Uterus (tissue), 4 donors: Measurements from ENCODE around the gene NIBAN1. TPM values are rescaled to one million over a fixed set of nuclear protein-coding genes. Genes with fewer than 3 reads are reported as not detected.

Experiments used
- DNase-seq, 2 donors: peaks; one replicate each; pipeline ENCODE4 v3.0.0-alpha.2; 2019 to 2020
- H3K27ac ChIP-seq, 2 donors: fragments of 200-600 bp; sonication (generic); 1 replicate in 1 of 2; 2 replicates in 1 of 2; pipeline ENCODE4 v1.5.1; 2016 to 2018
- H3K27me3 ChIP-seq, 2 donors: fragments of 200-600 bp; sonication (generic); one replicate each; pipeline ENCODE4 v1.5.1; 2018 to 2019; ENCODE audit warnings: control low read depth in 1 of 2
- H3K36me3 ChIP-seq, 2 donors: fragments of 200-600 bp; sonication (generic); one replicate each; pipeline ENCODE4 v1.5.1; 2019; ENCODE audit warnings: control low read depth in 1 of 2
- H3K4me1 ChIP-seq, 2 donors: fragments of 200-600 bp; sonication (generic); one replicate each; pipeline ENCODE4 v1.5.1; 2018 to 2019; ENCODE audit warnings: control low read depth in 1 of 2
- H3K4me3 ChIP-seq, 2 donors: fragments of 200-600 bp; sonication (generic); 1 replicate in 1 of 2; 2 replicates in 1 of 2; pipeline ENCODE4 v1.5.1; 2018 to 2019; ENCODE audit warnings: mild to moderate bottlenecking in 1 of 2
- H3K9me3 ChIP-seq, 2 donors: fragments of 200-600 bp; sonication (generic); one replicate each; pipeline ENCODE4 v1.5.1; 2019; ENCODE audit warnings: control low read depth in 1 of 2
- CTCF ChIP-seq, 4 experiments: fragments of 200-600 bp in 2 of 4; fragments of 450-650 bp in 2 of 4; sonication (generic) in 2 of 4; IDR thresholded peaks; one replicate each; pipeline ENCODE4 v1.5.1; 2016 to 2019; ENCODE audit warnings: antibody characterized with exemption in 4 of 4, mild to moderate bottlenecking in 2 of 4, moderate library complexity in 1 of 4
- POLR2A ChIP-seq, 2 donors: fragments of 450-650 bp; IDR thresholded peaks; one replicate each; pipeline ENCODE4 v1.6.1; 2016; ENCODE audit warnings: antibody characterized with exemption in 2 of 2, mild to moderate bottlenecking in 1 of 2, moderate library complexity in 1 of 2
- intact Hi-C: fragments of 100-400 bp; cut with DNase I; formaldehyde crosslinking; loops from one replicate; pipeline ENCODE4 v1.15.1; 2023; ENCODE audit warnings: low total_unique reads
- total RNA-seq, 4 donors: library from RNA; depleted of rRNA in 3 of 4; stranded (reverse); fragments of >200 nt in 3 of 4; gene quantifications; one replicate each; pipeline versions ENCODE4 v1.1.0 to v1.2.4, GENCODE V29; 2014 to 2023
- donor health status: DM: yes; HTN: yes; CAD: no.

The NIBAN1 gene
- total RNA-seq, 4 donors from 2014 or later = 27.2 to 46.4 (median 32.5) TPM

DNA sequence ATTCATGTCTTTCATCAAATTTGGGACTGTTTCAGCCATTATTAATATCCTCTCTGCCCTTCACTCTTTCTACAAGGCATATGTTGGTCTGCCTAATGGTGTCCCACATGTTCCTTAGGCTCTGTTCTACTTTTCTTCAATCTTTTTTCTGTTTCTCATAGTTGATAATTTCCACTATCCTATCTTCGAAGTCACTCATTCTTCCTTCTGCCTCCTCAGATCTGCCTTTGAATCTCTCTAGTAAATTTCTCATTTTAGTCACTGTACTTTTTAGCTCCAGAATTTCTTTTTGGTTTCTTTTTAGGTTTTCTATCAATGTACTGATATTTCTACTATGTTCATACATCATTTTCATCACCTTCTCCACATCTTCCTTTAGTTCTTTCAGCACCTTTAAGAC, 20.0 kb upstream of the NIBAN1 start:
- intact Hi-C loops = no loop called here
- Histone ChIP-seq H3K27me3 (no peaks in the 10 kb centered on the region), H3K4me1 (no peaks in the 10 kb centered on the region), H3K27ac (no peak overlapping the region), H3K36me3 (no peaks in the 10 kb centered on the region), H3K9me3 (no peaks in the 10 kb centered on the region), H3K4me3 (no peak overlapping the region)
- no peak for DNase-seq
- TF ChIP-seq POLR2A (IDR thresholded peaks at IDR 0.05) (no peak), CTCF (IDR thresholded peaks at IDR 0.05) (no peak)

- Histone ChIP-seq H3K36me3 (no peaks in the 10 kb centered on the region), H3K4me3 (no peak overlapping the region), H3K27me3 (no peaks in the 10 kb centered on the region), H3K9me3 (no peaks in the 10 kb centered on the region), H3K27ac (no peak overlapping the region), H3K4me1 (no peaks in the 10 kb centered on the region)
- TF ChIP-seq CTCF (IDR thresholded peaks at IDR 0.05) = no peak
- TF ChIP-seq POLR2A (IDR thresholded peaks at IDR 0.05) = no peak
- no peak for DNase-seq
- intact Hi-C loops = no loop called here
Measured at GRCh38 chr1:184992271-184992670, 18.0 kb upstream of the NIBAN1 start.

- DNase-seq = no peak
- H3K27me3 ChIP-seq = no peaks in the 10 kb centered on the region
- H3K4me1 ChIP-seq = no peaks in the 10 kb centered on the region
- TF ChIP-seq POLR2A (IDR thresholded peaks at IDR 0.05) (no peak), CTCF (IDR thresholded peaks at IDR 0.05) (no peak)
- H3K27ac ChIP-seq = no peak overlapping the region
- no peaks in the 10 kb centered on the region for H3K9me3 ChIP-seq
- no peaks in the 10 kb centered on the region for H3K36me3 ChIP-seq
- no peak overlapping the region for H3K4me3 ChIP-seq
- intact Hi-C loops = no loop called here
Measured at GRCh38 chr1:184990204-184990603, 15.9 kb upstream of the NIBAN1 start.

DNA sequence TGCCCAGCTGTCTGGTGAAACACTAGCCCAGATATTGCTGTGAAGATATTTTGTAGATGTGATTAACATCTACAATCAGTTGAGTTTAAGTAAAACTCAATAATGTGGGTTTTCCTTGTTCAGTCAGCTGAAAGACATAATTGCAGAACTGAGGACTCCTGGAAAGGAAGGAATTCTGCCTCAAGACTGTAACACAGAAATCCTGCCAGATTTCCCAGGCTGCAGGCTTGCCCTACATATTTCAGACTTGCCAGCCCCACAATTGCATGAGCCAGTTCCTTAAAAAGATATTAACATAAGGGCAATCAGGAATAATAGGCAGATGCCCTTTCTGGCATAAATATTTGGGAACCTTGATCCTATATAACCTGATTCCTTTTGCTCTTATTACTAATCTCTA, 14.2 kb upstream of the NIBAN1 start:
- Histone ChIP-seq H3K27ac (no peak overlapping the region), H3K27me3 (no peaks in the 10 kb centered on the region), H3K9me3 (no peaks in the 10 kb centered on the region), H3K36me3 (no peaks in the 10 kb centered on the region), H3K4me1 (no peaks in the 10 kb centered on the region), H3K4me3 (no peak overlapping the region)
- intact Hi-C loops = no loop called here
- no peak for TF ChIP-seq POLR2A (IDR thresholded peaks at IDR 0.05)
- TF ChIP-seq CTCF (IDR thresholded peaks at IDR 0.05) = no peak
- DNase-seq = no peak

DNA sequence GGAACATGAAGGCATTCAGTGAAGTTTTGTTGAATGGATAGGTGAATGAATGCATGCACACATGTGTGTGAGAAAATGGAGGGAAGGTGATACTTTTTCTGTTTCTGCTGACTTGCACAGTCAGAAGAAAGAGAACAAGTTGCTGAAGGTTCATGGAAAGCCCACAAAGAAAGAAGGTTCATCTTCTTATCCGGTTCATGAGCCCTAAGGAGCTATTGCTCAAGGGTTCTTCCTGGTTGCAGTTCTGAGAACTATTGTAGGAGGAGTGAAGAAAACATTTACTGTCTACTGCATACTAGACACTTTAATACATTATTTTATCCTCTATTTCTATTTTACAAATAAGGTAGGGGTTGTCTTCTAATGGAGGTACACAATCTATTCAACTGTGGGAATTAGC, 13.4 kb upstream of the NIBAN1 start:
- intact Hi-C loops = no loop called here

More for the DNA sequence above, 13.4 kb upstream of the NIBAN1 start:
- no peak for TF ChIP-seq CTCF (IDR thresholded peaks at IDR 0.05)
- TF ChIP-seq POLR2A (IDR thresholded peaks at IDR 0.05) = no peak
- DNase-seq = no peak
- Histone ChIP-seq H3K4me3 (no peak overlapping the region), H3K36me3 (no peaks in the 10 kb centered on the region), H3K4me1 (no peaks in the 10 kb centered on the region), H3K27ac (no peak overlapping the region), H3K9me3 (no peaks in the 10 kb centered on the region), H3K27me3 (no peaks in the 10 kb centered on the region)
